ENCODE measurements around the gene NKD1. TPM values are rescaled to one million over a fixed set of nuclear protein-coding genes. Genes with fewer than 3 reads are reported as not detected.
A peak's percentile ranks its signal among the peaks of the same experiment; 100 is the strongest.
"Not testable (repeated sequence)": the region's sequence is repeated elsewhere in the genome, so short reads cannot be mapped to it uniquely, and the experiment has no call there.

Gene NKD1
- polyA plus RNA-seq, 10 donors: 2.2 to 11.1 (median 4.7) TPM

GRCh38 chr16:50578137-50578536, 29.9 kb downstream of the NKD1 start:
- no peak for DNase-seq

GRCh38 chr16:50579373-50579772, 31.2 kb downstream of the NKD1 start:
- DNase-seq: not testable (repeated sequence)

DNA sequence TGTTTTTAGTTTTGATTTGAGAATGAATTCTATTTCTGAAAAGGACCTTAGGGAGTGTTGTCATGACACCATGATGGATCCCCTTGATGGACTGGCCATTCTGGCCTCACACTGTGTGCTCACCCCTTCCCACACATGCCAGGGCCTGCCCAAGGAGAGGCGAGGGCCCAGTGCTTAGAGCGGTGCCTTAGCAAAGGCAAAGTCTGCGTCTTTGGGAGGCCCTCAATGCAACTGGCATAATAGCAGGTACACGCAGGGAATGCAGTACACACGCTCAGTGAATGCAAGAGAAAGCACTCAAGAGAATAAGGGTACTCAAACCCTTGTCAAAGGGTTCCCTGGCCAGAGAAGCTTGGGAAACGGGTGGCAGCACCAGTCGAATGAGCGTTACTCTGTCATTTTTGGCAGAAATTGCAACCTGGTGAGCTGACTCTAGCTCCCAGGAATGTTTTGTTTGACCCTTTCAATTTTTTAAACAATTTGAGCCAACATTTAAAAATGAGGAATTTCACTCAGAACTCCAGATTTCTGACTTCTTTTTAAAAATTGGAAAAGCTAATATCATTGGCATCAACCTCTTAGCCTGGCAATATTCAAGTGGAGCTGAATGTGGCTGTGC, 32.1 kb downstream of the NKD1 start:
- DNase-seq: no peak

DNA sequence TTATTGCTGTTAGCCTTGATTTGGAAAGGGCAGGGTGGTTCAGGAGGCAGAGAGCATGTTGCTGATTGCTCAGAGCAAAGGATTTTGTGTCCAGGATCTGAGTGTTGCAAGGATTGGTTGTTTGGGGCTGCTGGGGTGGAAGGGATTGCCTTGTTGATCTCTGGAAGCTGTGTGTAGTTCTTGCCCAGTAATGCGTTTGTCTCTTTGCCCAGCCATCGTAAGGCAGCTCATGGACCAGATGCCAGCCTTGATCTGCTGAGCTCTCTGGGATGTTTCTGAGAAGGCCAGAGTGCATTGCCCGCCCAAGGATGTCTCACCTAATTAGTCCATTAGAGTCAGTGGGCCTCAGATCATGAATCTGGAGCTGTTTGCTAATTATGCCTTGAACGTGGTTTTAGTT, 33.6 kb downstream of the NKD1 start:
- DNase-seq: no peak

GRCh38 chr16:50583211-50583610, 35.0 kb downstream of the NKD1 start:
- DNase-seq: no peak

DNA sequence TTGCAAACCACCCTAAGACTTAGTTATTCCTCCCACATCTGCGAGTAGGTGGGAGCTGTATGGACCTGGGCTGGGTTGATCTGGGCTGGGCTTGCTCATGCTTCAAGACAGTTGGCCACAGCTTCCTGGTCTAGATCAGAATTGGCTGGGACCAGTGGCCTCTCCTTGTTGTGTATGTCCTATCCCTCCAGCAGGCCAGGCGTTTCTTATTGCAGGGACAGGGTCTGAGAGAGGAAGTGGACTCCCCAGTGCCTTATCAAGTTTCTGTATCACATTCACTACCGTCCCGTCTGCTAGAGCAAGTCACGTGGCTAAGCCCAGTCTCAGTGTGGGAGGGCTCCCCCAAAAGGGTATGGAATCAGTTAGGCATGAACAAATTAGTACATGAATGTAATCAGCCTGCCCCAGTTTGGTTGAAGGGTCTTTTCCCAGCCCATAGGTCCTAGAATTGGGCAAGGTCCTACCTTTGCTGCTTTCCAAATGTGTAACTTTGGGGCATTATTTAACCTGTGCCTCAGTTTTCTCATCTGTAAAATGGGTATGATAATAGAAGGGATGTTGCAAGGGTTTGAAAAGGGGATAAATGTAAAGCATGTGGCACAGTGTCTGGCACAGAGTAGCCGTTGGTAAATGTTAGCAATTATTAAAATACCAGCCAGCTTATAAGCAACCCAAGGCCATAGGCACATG, 36.0 kb downstream of the NKD1 start:
- DNase-seq: no peak

DNA sequence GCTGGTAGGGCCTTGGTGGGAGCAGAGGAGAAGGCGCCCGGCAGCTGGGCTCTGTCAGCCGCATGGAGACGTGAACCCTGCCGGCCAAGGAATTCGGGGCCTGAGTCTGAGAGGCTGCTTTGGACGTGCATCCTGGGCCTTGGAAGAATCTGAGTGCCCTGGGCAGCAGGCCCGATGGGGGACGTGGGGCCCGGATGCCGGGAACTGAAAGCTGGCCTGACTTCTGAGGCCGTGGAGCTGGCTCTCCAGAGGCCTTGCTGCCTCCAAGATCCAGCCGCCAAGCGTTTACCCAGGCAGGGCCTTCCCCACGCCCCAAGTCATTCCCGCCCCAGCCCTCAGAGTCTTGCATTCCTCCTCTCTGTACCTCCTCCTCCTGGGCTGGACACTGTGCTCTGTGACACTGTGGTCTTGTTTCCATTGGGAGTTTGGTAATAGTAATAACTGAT, 37.2 kb downstream of the NKD1 start:
- DNase-seq: peak in 2 of 3 donors; percentile 66 to 82

GRCh38 chr16:50587543-50587942, 39.3 kb downstream of the NKD1 start:
- no peak for DNase-seq

- no peak for DNase-seq
Measured at GRCh38 chr16:50588276-50588675, 40.1 kb downstream of the NKD1 start.

- DNase-seq: no peak
Measured at GRCh38 chr16:50591209-50591608, 43.0 kb downstream of the NKD1 start.

DNA sequence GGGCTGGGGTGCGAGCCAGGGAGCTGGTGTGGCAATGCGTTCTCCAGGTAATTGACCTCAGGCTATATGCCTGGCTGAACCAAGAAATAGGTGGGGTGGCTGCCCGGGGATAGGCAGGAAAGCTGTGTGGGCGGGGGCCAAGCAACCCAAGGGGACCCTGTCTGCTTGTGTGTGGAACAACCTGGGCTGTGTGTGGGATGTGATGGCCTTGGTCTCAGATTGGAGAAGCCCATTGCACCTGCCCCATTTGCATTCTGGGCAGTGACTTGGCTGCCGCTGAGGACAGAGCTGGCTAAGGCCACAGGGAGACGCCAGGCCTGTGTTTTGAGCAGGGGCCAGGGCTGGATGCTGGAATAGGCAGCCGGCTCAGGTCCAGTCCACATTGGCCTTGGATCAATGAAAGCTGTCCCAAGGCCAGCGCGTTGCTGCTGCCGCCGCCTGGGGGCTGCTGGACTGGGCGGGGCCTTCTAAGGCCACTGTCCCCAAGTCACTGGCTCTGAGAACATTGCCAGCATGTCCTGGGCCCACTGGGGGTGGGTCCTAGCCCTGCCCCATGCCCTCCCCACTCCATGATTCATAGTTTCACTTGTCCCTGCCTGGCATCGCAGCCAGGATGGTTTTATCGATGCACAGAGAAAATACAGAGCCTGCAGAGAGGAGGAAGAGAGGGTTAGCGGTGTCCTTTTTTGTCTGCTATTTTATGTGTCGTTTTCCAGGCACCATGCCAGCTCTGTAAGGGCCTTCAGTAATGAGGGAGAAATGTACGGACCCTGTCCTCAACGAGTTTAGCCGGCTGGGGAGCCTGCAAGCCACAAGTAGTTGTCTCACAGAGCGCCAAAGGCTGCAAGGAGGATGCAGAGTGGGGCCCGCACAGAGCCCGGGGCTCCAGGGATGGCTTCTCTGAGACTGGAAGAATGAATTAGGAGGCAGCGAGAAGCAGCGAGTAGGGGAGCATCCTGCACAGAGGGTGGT, 43.9 kb downstream of the NKD1 start:
- peak in 2 of 3 donors; percentile 68 to 69 for DNase-seq

DNA sequence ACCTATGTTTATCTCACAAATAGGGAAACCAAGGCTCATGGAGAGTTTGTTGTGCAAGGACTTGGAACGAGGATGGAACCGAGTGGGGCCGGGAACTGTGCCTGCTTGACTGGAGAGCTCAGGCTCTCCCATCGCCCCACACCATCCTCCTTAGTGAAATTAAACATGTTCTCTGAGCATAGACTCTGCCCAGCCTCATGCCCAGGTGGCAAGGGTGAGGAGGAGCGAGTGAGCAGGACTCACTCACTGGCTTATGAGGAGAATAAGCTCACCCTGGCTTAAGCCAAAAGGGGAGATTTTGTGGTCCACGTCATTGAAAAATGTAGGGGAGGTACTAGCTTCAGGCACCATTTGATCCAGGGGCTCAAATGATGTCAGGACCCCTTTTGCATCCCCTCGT, 44.8 kb downstream of the NKD1 start:
- DNase-seq: no peak

GRCh38 chr16:50593410-50594150, 45.4 kb downstream of the NKD1 start:
- DNase-seq: no peak

GRCh38 chr16:50594308-50595260, 46.4 kb downstream of the NKD1 start:
- no peak for DNase-seq

DNA sequence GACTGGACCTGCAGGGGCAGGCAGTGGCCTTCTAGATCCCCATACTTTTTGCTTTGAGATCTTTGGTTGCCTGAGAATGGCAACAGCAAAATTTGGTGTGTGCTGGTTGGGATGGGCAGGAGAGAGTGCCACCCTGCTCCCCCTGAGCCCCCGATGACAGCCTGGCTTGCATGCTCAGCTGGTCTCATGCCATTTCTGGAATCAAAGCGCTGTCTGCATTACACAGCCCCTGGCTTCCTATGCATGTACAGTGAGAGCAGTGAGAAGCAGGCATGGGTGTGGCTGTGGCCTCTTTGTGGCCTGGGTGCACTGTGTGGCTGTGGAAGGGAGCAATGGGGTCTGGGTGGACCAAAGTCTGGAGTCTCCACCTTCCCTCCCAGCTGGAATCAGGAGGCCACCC, 47.7 kb downstream of the NKD1 start:
- no peak for DNase-seq

DNA sequence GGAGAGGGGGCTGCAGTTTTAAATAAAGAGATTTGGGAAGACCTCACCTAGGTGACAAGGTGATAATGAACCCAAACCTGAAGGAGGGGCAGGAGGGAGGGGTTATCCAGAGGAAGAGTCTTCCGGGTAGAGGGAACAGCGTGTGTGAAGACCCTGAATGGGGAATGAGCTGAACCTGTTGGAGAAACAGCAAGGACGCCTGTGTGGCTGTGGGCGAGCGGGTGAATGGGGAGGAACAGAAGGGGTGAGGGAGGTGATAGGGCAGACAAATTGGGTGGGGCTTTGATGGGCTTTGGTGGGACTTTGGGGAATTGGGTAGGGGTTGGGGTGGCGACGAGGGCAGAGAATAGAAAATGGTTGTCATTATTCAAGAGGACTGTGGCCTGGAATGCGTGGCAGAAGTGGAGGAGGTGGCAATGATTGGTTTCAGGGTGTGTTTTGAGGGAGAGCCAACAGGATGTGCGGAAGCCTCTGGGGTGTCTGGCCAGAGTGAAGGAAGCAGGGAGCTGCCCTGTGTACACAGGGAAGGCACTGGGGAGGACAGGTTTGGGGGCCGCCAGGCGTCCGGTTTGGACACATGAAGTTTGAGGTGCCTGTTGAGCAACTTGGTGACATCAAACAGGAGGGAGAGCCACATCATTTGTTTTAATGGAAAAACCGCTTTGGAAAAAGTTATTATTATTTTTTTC, 48.7 kb downstream of the NKD1 start:
- no peak for DNase-seq

GRCh38 chr16:50597563-50598255, 49.5 kb downstream of the NKD1 start:
- DNase-seq: no peak

- peak in 2 of 3 donors; percentile 62 to 65 for DNase-seq
Measured at GRCh38 chr16:50598256-50598894, 50.2 kb downstream of the NKD1 start.

DNA sequence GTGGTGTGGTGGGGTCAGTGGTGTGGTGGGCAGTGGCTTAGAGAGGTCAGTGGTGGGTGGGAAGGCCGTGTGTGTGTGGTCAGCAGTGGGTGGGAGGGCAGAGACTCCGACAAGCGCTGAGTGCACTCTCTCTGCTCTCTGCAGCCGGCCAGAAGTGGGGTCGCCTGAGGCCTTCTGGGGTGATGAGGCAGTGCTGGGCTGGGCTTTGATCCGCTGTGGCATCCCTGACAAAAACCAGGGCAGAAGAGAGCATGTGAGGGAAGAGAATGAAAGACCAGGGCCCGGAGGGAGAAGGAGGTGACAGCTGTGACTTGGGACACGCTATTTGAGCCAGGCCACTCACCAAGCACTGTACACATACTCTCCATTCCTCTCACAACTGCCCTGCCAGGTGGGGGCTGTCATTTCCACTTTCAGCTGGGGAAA, 50.8 kb downstream of the NKD1 start:
- no peak for DNase-seq

All from muscle of back (tissue), 11 donors.